CD4-positive, alpha-beta T cell (primary cell): Measurements from ENCODE around the gene FBN2. TPM values are rescaled to one million over a fixed set of nuclear protein-coding genes. Genes with fewer than 3 reads are reported as not detected.

ENCODE experiments used
- ATAC-seq: fragments of 200-7000 bp; cut with Tn5 transposase; one replicate; pipeline ENCODE4 v1.10.0; 2022; ENCODE audit warnings: mild to moderate bottlenecking; ENCODE audit not compliant: poor library complexity
- CTCF ChIA-PET: fragments of 350-600 bp; sonication (Branson Sonifier 250); formaldehyde crosslinking; loops from one replicate; lab custom pipeline; 2021; ENCODE audit warnings: antibody characterized with exemption, inconsistent platforms; lab: Charles Lee
- POLR2A ChIA-PET: fragments of 350-600 bp; sonication (Branson Sonifier 250); formaldehyde crosslinking; loops from one replicate; lab custom pipeline; 2021; ENCODE audit warnings: antibody characterized with exemption, inconsistent platforms; lab: Charles Lee
- DNase-seq, 14 experiments: peaks; one replicate each; pipeline ENCODE4 v3.0.0-alpha.2; 2013 to 2020; ENCODE audit warnings: mixed read lengths in 2 of 14
- H3K27ac ChIP-seq, 2 donors: one replicate each; pipeline versions ENCODE4 v1.5.1 to v1.7.0; 2013; ENCODE audit warnings: low read length in 2 of 2, low read depth in 1 of 2, mild to moderate bottlenecking in 1 of 2
- H3K27me3 ChIP-seq, 2 experiments: 1 replicate in 1 of 2; 2 replicates in 1 of 2; pipeline versions ENCODE4 v1.6.1 to v1.7.0; 2013; ENCODE audit warnings: low read length in 2 of 2, control low read depth in 1 of 2, mild to moderate bottlenecking in 1 of 2, moderate library complexity in 1 of 2; ENCODE audit not compliant: insufficient read depth in 2 of 2, control insufficient read depth in 1 of 2
- H3K36me3 ChIP-seq: one replicate; pipeline ENCODE4 v1.6.1; 2013; ENCODE audit warnings: low read length, control low read depth; ENCODE audit not compliant: insufficient read depth
- H3K4me1 ChIP-seq: one replicate; pipeline ENCODE4 v1.6.1; 2013; ENCODE audit warnings: low read length, control low read depth; ENCODE audit not compliant: insufficient read depth
- H3K4me3 ChIP-seq: one replicate; pipeline ENCODE4 v1.5.1; 2013; ENCODE audit warnings: mild to moderate bottlenecking, low read length, moderate library complexity
- H3K9me3 ChIP-seq, 2 experiments: 1 replicate in 1 of 2; 2 replicates in 1 of 2; pipeline versions ENCODE4 v1.6.1 to v1.7.0; 2013; ENCODE audit warnings: low read length in 2 of 2, mild to moderate bottlenecking in 2 of 2, control low read depth in 1 of 2, moderate library complexity in 1 of 2; ENCODE audit not compliant: control insufficient read depth in 1 of 2, insufficient read depth in 1 of 2
- H3K27ac Mint-ChIP-seq: one replicate; pipeline ENCODE4 v1.8.0; 2020; ENCODE audit warnings: mixed read lengths
- H3K27me3 Mint-ChIP-seq: one replicate; pipeline ENCODE4 v1.8.0; 2021; ENCODE audit warnings: mixed read lengths
- H3K36me3 Mint-ChIP-seq: one replicate; pipeline ENCODE4 v1.8.0; 2021; ENCODE audit warnings: low read depth, mixed read lengths
- H3K4me1 Mint-ChIP-seq: one replicate; pipeline ENCODE4 v1.8.0; 2021; ENCODE audit warnings: low read depth, mixed read lengths
- H3K4me3 Mint-ChIP-seq: one replicate; pipeline ENCODE4 v1.8.0; 2020; ENCODE audit warnings: mild to moderate bottlenecking, mixed read lengths
- H3K9me3 Mint-ChIP-seq: one replicate; pipeline ENCODE4 v1.8.0; 2020; ENCODE audit warnings: mixed read lengths
- intact Hi-C, 2 experiments: fragments of 100-400 bp; cut with DNase I in 1 of 2; cut with micrococcal nuclease in 1 of 2; formaldehyde crosslinking; loops; one replicate each; pipeline versions ENCODE4 v1.15.1 to v1.9.0; 2023 to 2025; cut with DNase I, micrococcal nuclease
- total RNA-seq, 174 experiments: library from RNA in 2 of 174; stranded (reverse) in 2 of 174; gene quantifications; one replicate each; pipeline ENCODE4 v1.2.3 and lab custom pipeline; 2021 to 2026
- TF ChIP-seq, protein P1 (sequence below): fragments of 200-600 bp; IDR thresholded peaks from one replicate; pipeline ENCODE4 v1.8.0; 2022; ENCODE audit warnings: antibody characterized with exemption, mild to moderate bottlenecking

FBN2 gene
- total RNA-seq, 2 experiments from 2014 or later: 0.06 TPM; not detected in 1

DNA sequence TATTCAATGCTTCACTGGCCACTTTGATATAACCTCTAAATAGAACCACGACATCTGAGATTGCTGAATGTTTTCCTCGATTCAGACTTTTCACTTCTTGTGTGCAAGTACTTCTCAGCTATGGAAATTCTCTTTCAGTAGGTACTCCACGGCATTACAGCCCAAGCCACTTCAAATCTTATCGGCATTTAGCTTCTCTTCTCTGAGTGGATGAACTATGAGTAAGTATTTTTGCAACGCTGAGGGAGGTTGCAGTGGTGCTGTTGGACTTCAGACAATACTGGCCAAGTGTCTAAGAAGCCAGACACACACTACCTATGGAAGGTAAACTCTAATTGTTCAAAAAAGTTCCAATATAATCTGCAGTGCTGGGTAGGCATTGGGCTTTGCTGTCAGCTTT, 60.1 kb downstream of the FBN2 start:
- TF ChIP-seq, protein P1, sequence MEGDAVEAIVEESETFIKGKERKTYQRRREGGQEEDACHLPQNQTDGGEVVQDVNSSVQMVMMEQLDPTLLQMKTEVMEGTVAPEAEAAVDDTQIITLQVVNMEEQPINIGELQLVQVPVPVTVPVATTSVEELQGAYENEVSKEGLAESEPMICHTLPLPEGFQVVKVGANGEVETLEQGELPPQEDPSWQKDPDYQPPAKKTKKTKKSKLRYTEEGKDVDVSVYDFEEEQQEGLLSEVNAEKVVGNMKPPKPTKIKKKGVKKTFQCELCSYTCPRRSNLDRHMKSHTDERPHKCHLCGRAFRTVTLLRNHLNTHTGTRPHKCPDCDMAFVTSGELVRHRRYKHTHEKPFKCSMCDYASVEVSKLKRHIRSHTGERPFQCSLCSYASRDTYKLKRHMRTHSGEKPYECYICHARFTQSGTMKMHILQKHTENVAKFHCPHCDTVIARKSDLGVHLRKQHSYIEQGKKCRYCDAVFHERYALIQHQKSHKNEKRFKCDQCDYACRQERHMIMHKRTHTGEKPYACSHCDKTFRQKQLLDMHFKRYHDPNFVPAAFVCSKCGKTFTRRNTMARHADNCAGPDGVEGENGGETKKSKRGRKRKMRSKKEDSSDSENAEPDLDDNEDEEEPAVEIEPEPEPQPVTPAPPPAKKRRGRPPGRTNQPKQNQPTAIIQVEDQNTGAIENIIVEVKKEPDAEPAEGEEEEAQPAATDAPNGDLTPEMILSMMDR: no peak
- Histone ChIP-seq H3K4me1 (no peaks in the 10 kb centered on the region), H3K27ac (no peak overlapping the region), H3K36me3 (no peaks in the 10 kb centered on the region), H3K9me3 (no peaks in the 10 kb centered on the region), H3K4me3 (no peak overlapping the region), H3K27me3 (no peaks in the 10 kb centered on the region)
- no peak for ATAC-seq
- H3K36me3 Mint-ChIP-seq: no peaks in the 10 kb centered on the region
- ChIA-PET POLR2A (no interaction called here), CTCF (no interaction called here)
- H3K4me3 Mint-ChIP-seq: no peak overlapping the region
- no peaks in the 10 kb centered on the region for H3K27me3 Mint-ChIP-seq
- H3K9me3 Mint-ChIP-seq: peaks cover 2% of the 10 kb centered on the region
- no peaks in the 10 kb centered on the region for H3K4me1 Mint-ChIP-seq
- no peak overlapping the region for H3K27ac Mint-ChIP-seq
- DNase-seq: no peak
- intact Hi-C loops: no loop called here

DNA sequence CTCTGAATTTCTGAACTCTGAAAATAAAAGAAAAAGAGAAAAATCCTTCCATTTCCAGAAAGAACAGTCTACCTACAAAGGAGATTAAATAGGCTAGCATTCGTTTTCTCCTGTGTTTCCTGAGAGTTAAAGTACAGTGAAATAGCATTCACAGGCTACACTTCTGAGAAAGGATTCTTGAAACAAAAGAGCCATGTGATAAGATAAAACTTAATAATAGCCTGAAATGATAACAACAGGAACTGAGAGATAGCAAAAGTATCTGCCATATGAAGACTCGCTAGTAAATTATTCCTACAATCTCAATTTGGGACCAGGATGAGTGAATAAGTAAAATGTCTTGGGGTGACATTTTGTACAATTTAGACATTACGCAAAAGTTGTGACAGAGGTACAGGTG, 62.4 kb downstream of the FBN2 start:
- TF ChIP-seq, protein P1: no peak
- ChIA-PET POLR2A (no interaction called here), CTCF (no interaction called here)
- H3K4me1 ChIP-seq: no peaks in the 10 kb centered on the region
- Mint-ChIP-seq H3K4me1 (no peaks in the 10 kb centered on the region), H3K27ac (no peak overlapping the region), H3K9me3 (peaks cover 2% of the 10 kb centered on the region), H3K27me3 (no peaks in the 10 kb centered on the region), H3K4me3 (no peak overlapping the region), H3K36me3 (no peaks in the 10 kb centered on the region)
- H3K27me3 ChIP-seq: no peaks in the 10 kb centered on the region
- ATAC-seq: no peak
- no peak overlapping the region for H3K4me3 ChIP-seq
- DNase-seq: no peak
- intact Hi-C loops: no loop called here
- H3K27ac ChIP-seq: no peak overlapping the region
- H3K9me3 ChIP-seq: no peaks in the 10 kb centered on the region
- no peaks in the 10 kb centered on the region for H3K36me3 ChIP-seq

DNA sequence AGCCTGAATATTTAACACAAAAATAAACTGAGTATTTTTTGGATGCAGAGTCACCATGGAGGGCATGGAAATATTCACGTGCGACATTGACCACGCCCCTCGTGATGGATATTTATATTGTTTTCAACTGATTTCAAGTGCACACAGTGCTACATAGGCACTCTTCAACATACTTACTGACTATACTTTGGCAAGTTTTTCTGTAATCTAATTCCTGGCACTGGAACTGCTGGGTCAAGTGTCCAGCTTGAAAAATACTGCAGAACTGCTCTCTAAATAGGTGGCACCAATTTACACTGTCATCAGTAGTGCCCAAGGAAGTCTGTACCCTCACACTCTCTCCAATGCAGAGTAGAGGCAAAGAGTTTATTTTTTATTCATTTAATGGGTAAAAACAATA, 65.1 kb downstream of the FBN2 start:
- no peaks in the 10 kb centered on the region for H3K36me3 ChIP-seq
- TF ChIP-seq, protein P1: no peak
- ATAC-seq (no peak), DNase-seq (no peak)
- ChIA-PET POLR2A (no interaction called here), CTCF (no interaction called here)
- no peaks in the 10 kb centered on the region for H3K27me3 ChIP-seq
- H3K27ac ChIP-seq: no peak overlapping the region
- H3K9me3 Mint-ChIP-seq: peaks cover 2% of the 10 kb centered on the region
- no peak overlapping the region for H3K4me3 ChIP-seq
- no peaks in the 10 kb centered on the region for H3K9me3 ChIP-seq
- no peaks in the 10 kb centered on the region for H3K27me3 Mint-ChIP-seq
- no peak overlapping the region for H3K27ac Mint-ChIP-seq
- no peaks in the 10 kb centered on the region for H3K4me1 ChIP-seq
- no peaks in the 10 kb centered on the region for H3K4me1 Mint-ChIP-seq
- no peaks in the 10 kb centered on the region for H3K36me3 Mint-ChIP-seq
- no peak overlapping the region for H3K4me3 Mint-ChIP-seq
- intact Hi-C loops: no loop called here
